SHP77 treated with DMSO at 0.1 percent for 48 hours (cell line): Measurements from ENCODE around the gene WNT2.
"Not testable (repeated sequence)": the region's sequence is repeated elsewhere in the genome, so short reads cannot be mapped to it uniquely, and the experiment has no call there.

ENCODE experiments used
- DNase-seq: peaks from one replicate; lab custom pipeline; 2025; lab: John Stamatoyannopoulos, UW

The WNT2 gene

GRCh38 chr7:117302396-117302795 lies 20.5 kb downstream of the WNT2 start:
- DNase-seq, result no peak

GRCh38 chr7:117300506-117300905 lies 22.4 kb downstream of the WNT2 start:
- not testable (repeated sequence) for DNase-seq

GRCh38 chr7:117297606-117298005 lies 25.3 kb downstream of the WNT2 start:
- DNase-seq, result no peak

- no peak for DNase-seq
These were observed 26.8 kb downstream of the WNT2 start for GRCh38 chr7:117296066-117296465.

- DNase-seq, result no peak
These were observed 37.0 kb downstream of the WNT2 start for GRCh38 chr7:117285826-117286225.

- DNase-seq, result no peak
These were observed 38.2 kb downstream of the WNT2 start for GRCh38 chr7:117284692-117285091.

GRCh38 chr7:117283779-117284178 lies 39.1 kb downstream of the WNT2 start:
- DNase-seq, result no peak

GRCh38 chr7:117283371-117283770 lies 39.5 kb downstream of the WNT2 start:
- DNase-seq, result no peak

- no peak for DNase-seq
These were observed 40.5 kb downstream of the WNT2 start for GRCh38 chr7:117282239-117282812.

GRCh38 chr7:117281562-117281961 lies 41.3 kb downstream of the WNT2 start:
- no peak for DNase-seq

- no peak for DNase-seq
These were observed 42.8 kb downstream of the WNT2 start for GRCh38 chr7:117279931-117280557.

- DNase-seq, result no peak
These were observed 43.7 kb downstream of the WNT2 start for GRCh38 chr7:117279203-117279602.

GRCh38 chr7:117278040-117278439 lies 44.8 kb downstream of the WNT2 start:
- no peak for DNase-seq

GRCh38 chr7:117277576-117277975 lies 45.3 kb downstream of the WNT2 start:
- DNase-seq, result no peak

GRCh38 chr7:117274951-117275350 lies 47.9 kb downstream of the WNT2 start:
- DNase-seq, result no peak

GRCh38 chr7:117273814-117274225 lies 49.0 kb downstream of the WNT2 start:
- no peak for DNase-seq

GRCh38 chr7:117273325-117273724 lies 49.5 kb downstream of the WNT2 start:
- no peak for DNase-seq

GRCh38 chr7:117272017-117272759 lies 50.7 kb downstream of the WNT2 start:
- no peak for DNase-seq

- DNase-seq, result no peak
These were observed 51.3 kb downstream of the WNT2 start for GRCh38 chr7:117271566-117271965.

- no peak for DNase-seq
These were observed 52.5 kb downstream of the WNT2 start for GRCh38 chr7:117270371-117270770.

GRCh38 chr7:117269886-117270285 lies 53.0 kb downstream of the WNT2 start:
- DNase-seq, result no peak

- no peak for DNase-seq
These were observed 53.4 kb downstream of the WNT2 start for GRCh38 chr7:117269417-117269816.

- no peak for DNase-seq
These were observed 58.1 kb downstream of the WNT2 start for GRCh38 chr7:117264716-117265115.
